Fibroblast of the conjunctiva (primary cell): Measurements from ENCODE around the gene KLF7.
A peak's percentile ranks its signal among the peaks of the same experiment; 100 is the strongest.

Experiments
- DNase-seq: peaks from one replicate; pipeline ENCODE4 v3.0.0-alpha.2; 2010; ENCODE audit warnings: low read depth

The KLF7 gene

DNA sequence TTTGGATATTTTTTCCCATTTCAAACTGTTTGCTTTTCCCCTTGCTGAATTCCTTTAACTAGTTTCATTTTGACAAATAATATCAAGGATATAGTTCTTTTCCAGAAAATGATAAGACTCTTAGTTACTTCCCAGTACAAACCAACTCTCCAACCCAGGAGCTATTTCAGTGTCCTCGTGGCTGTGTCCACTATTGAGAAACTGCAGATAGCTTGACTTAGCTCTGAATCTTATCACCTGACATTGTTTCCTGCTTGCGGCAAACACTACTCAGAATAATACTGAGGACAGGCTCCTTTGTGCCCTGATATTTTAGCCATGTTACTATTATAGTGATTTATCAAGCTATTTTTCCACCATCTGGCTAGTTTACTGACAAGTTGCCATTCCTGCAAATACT, 74.6 kb downstream of the KLF7 start:
- no peak for DNase-seq

- DNase-seq = no peak
These were observed 75.4 kb downstream of the KLF7 start for GRCh38 chr2:207090389-207090788.

DNA sequence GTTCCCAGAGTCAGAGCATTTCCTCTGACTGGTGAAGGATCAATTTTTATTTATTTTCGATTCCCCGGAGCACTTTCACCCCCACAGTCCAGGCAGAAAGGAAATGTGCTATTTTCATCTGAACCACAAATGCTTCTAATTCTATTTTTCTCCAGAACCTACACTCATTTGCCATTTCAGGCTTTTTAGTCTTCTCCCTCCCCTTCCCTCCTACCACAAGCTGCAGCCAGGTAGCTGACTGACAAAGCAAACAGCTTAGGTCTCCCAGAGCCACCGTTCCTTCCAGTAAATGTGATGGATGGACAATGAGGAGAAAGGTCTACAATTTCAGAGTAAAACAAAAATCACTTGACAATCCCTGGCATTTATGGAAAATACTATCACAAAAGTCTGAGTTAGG, 76.9 kb downstream of the KLF7 start:
- no peak for DNase-seq

DNA sequence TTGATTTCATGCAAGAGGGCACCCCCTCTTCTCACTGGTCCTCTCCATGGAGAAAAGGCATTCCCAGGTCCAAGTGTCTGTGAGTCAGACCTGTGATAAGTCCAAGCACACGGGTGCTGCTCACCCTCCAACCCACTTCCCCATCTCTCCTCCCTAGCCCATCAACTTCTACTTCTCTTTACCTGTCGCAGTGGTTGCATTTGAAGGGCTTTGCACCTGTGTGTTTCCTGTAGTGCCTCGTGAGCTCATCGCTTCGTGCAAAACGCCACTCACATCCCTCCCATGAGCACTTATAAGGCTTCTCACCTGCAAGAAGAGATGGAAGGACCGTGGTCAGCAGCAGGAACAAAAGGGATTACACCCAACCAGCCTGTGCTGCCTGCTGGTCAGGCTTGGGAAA, 77.5 kb downstream of the KLF7 start:
- no peak for DNase-seq

DNA sequence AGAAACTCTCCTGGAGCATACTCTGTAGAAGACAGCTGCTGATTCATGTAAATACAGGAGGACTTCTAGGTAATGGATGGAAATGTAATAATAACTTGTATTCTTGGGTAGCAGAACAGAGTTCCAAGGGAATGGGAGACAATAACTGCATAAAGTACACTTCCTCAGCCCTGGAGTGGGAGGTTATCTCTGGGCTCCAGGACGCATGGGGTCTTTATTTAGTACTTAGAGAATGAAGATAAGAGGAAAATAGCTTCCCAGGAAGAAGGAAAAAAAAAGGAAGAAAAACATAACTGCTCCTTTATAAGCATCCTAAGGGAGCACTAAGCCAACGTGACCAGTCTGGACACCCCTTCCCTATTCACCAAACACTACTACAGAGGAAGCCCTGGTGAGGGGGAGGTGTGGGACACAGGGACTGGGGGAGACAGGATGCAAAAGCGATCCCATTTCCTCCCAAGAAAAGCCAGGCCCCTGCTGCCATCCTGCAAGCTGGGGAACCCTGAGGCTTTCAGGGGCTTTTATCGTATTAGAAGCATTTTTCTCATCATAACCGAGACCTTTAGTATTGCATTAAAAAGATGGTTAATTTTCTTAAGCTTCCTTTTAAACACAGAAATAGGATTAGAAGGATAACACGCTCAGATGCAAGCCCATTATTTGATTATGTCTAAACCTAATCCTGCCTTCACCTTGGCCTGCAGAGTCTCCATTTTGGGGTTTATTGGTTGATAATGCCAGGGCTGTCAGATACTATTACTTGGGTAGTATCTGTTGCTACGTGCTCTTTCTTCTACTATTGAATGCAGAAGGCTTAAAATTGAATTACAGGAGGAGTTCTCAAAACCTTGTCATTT, 78.5 kb downstream of the KLF7 start:
- no peak for DNase-seq

DNA sequence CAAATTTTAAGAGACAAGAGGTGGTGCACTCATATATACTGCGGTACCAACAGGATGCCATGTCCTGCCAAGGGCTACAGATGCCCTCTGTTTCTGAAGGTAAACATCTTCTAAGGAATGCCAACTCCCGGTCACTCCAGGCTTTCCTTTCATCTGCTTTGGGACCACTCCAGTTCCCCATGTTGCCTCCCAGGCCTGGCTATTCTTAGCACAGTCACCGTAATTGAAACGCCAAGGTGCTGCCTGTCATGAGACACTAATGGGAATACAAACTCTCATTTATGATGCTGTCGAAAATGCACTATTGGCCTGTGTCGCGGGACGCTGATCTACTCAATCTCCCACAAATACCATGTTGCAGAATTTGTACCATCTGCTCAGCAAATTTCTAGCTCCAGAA, 79.6 kb downstream of the KLF7 start:
- no peak for DNase-seq

- no peak for DNase-seq
These were observed 80.6 kb downstream of the KLF7 start for GRCh38 chr2:207085110-207085509.

GRCh38 chr2:207083361-207084110, 82.2 kb downstream of the KLF7 start:
- DNase-seq = peak; percentile 35

DNA sequence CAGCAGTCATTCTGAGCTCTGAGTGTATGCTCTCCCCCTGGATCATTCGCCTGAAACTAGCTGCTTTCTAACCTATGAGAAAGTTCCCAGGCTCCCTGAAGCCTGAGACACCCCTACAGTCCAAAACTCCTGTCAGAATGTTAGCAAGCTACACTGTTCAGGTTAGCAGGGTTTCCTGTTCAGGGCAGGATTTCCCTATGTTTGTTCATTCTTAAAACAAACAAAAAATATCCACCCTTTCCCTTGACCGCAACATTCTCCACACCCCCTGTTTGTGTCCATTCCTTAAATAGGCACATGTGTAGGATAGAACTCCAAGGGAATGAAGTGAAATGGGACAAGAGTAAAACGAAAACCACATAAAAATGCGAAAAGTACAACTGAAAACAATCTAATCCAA, 83.1 kb downstream of the KLF7 start:
- DNase-seq = no peak

DNA sequence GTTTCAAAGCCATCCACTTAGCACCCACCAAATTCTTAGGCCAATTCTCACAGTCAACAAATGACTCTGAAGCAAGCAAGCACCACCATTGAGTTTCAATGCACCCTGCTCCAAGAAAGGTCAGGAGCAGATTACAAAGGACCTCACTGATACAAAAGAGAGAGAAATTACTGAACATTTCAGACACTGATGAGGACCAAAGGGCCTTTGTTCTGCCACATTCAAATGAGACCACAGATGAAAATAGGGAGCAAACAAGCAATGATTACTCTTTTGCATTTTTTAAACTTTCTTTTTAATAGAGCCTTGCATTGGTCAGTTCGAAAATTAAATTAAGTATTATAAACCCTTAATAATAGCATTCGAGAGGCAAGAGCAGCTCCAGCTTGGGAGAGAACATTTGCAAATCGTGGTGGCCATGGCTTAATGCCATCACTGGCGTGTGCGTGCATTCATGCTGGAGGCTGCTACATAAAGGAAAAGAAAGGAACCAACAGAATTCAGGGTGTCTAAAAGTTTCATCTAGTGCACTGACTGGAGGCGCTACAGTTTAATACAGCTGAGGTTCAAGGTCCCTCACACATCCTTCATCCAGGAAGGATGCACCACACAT, 87.5 kb downstream of the KLF7 start:
- no peak for DNase-seq

GRCh38 chr2:207077266-207077665, 88.5 kb downstream of the KLF7 start:
- no peak for DNase-seq

DNA sequence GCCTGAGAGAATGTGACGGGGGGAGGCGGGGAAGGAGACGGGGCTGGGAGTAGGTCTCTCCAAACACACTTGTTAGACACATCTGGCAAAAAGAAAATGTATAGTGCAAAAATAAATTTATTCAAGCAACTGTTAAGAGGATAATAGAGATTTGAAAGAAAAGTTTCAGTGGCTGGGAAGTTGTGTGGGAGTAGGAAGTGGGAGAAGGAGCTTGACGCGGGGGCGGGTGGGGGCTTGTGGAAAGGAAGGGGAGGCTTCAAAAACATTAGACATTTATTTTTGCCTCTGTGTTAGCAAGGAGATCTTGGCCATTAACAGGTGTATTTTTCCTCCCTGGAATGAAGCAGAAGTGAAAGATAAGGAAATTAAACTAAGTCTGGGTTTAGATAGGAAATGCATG, 90.3 kb downstream of the KLF7 start:
- no peak for DNase-seq

- no peak for DNase-seq
These were observed 91.7 kb downstream of the KLF7 start for GRCh38 chr2:207073801-207074678.

DNA sequence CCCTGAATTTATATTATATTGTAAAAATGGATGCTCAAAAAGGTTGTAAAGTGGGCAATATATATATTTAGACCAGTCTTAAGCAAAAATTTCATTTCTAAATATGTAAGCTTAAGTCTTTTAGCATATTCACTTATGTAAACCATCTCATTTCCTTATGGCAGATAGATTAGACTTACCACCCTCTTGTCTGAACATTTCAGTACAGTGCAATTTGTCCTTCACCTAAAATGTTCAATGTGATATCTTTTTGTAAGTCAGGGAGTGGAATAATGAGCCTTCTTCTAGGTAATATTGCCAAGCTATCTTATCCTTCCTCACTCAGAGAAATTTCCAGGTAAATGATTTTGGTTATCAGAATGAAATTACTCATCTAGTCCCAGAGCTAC, 92.3 kb downstream of the KLF7 start:
- no peak for DNase-seq

GRCh38 chr2:207072571-207072970, 93.2 kb downstream of the KLF7 start:
- no peak for DNase-seq

DNA sequence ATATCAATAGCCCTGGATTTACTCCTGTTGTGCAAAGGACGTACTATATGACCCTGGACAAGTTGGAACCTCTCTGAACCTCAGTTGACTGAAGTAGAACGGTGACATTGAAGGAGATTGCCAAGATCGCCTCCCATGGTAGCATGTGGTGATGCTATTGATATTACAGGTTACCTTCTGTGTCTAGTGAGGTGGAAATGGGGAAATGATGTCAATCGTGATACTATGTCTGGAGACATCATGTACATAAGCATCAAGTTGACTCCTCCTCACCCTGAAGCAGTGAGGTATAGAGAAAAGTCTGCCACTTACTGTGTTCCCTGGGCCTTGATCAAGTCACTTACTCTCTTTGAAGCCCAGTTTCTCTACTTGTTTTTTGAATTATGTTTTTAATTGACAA, 93.9 kb downstream of the KLF7 start:
- no peak for DNase-seq

DNA sequence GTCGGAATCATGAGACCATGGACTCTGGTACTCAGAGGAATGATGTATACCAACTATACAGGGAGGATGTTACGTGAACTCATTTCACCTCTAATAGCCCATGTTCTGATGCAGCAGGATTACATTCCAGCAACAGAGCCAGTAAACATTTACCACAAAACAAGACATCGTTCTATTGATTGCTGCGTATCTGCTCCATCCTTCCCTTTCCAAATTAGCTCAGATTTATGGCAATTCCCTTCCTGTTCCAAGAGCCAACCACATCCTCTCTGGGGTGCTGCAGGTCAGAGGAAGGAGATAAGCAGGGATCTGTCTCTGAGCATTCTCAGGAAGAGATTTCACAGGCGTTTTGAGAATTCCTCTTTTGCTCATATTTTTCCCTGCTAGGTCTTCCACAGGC, 98.3 kb downstream of the KLF7 start:
- no peak for DNase-seq

- no peak for DNase-seq
These were observed 98.8 kb downstream of the KLF7 start for GRCh38 chr2:207066791-207067460.

GRCh38 chr2:207066166-207066565, 99.6 kb downstream of the KLF7 start:
- no peak for DNase-seq

DNA sequence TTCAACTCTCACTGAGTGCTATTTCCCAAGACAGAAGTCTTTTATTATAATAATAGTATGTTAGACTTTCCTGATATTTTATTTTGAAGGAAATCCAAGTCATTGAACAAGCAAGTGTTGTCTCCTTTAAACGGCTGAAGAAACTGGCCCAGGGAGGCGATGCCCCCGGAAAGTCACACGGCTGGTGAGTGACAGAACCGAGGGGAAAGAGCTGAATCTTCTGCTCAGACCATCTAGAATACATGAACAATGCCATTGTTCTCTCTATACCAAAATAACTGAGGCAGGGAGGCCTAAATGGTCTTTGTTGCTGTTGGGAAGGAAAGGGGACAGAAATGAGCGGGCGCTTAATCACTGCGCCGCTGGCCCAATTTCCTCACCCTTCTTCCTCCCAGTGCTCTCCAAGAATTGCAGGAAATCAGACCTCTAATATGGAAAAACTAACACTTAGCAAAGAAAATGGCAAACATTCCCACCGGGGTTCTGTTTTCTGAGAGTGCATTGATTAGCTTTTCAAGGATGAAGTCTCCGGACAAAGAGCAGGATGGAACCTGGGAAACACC, 101.5 kb downstream of the KLF7 start:
- DNase-seq = no peak

- no peak for DNase-seq
These were observed 104.6 kb downstream of the KLF7 start for GRCh38 chr2:207061181-207061580.
